Glutamatergic neuron (in vitro differentiated cells): ENCODE data around the gene NAP1L4. TPM values are rescaled to one million over a fixed set of nuclear protein-coding genes. Genes with fewer than 3 reads are reported as not detected.

Experiments
- DNase-seq: peaks from one replicate; pipeline ENCODE4 v3.0.0; 2022
- H3K27ac Mint-ChIP-seq: one replicate; pipeline ENCODE4 v1.8.0; 2020; ENCODE audit warnings: mild to moderate bottlenecking, mixed read lengths, inconsistent platforms; ENCODE audit not compliant: unreplicated experiment
- H3K27me3 Mint-ChIP-seq: one replicate; pipeline ENCODE4 v1.8.0; 2020; ENCODE audit warnings: mild to moderate bottlenecking, moderate library complexity, mixed read lengths, inconsistent platforms; ENCODE audit not compliant: unreplicated experiment
- H3K36me3 Mint-ChIP-seq: one replicate; pipeline ENCODE4 v1.8.0; 2020; ENCODE audit warnings: mild to moderate bottlenecking, mixed read lengths, inconsistent platforms; ENCODE audit not compliant: unreplicated experiment
- H3K4me1 Mint-ChIP-seq: one replicate; pipeline ENCODE4 v1.8.0; 2020; ENCODE audit warnings: mild to moderate bottlenecking, low read depth, mixed read lengths, inconsistent platforms; ENCODE audit not compliant: unreplicated experiment
- H3K4me3 Mint-ChIP-seq: one replicate; pipeline ENCODE4 v1.8.0; 2020; ENCODE audit warnings: mild to moderate bottlenecking, mixed read lengths, inconsistent platforms; ENCODE audit not compliant: unreplicated experiment
- H3K9me3 Mint-ChIP-seq: one replicate; pipeline ENCODE4 v1.8.0; 2020; ENCODE audit warnings: mild to moderate bottlenecking, moderate library complexity, mixed read lengths, inconsistent platforms; ENCODE audit not compliant: unreplicated experiment
- CTCF ChIP-seq: fragments of 200-600 bp; sonication (generic); IDR thresholded peaks from one replicate; pipeline ENCODE4 v1.5.0; 2021; ENCODE audit not compliant: partially characterized antibody, unreplicated experiment
- total RNA-seq: library from RNA; stranded (reverse); fragmentation: NEBNext Ultra II Directional; extraction: Animal tissue kit (Norgen Biotek cat#: 25700); gene quantifications from one replicate; pipeline ENCODE4 v1.2.1, GENCODE V29; 2021; ENCODE audit not compliant: unreplicated experiment

The NAP1L4 gene
- total RNA-seq, 1 donor from 2014 or later: 209 TPM

- no peak for TF ChIP-seq CTCF
- peak overlapping the region; percentile 88 for H3K27ac Mint-ChIP-seq
- peaks cover 2% of the 10 kb centered on the region for H3K9me3 Mint-ChIP-seq
- no peaks in the 10 kb centered on the region for H3K36me3 Mint-ChIP-seq
- H3K27me3 Mint-ChIP-seq: peaks cover 7% of the 10 kb centered on the region
- peak overlapping the region; percentile 65 for H3K4me3 Mint-ChIP-seq
- H3K4me1 Mint-ChIP-seq: peaks cover 32% of the 10 kb centered on the region
- DNase-seq: peak; percentile 86
Measured at GRCh38 chr11:2945031-2945756, 46.9 kb downstream of the NAP1L4 start.

- Mint-ChIP-seq H3K4me3 (no peak overlapping the region), H3K27me3 (peaks cover 9% of the 10 kb centered on the region), H3K9me3 (peaks cover 2% of the 10 kb centered on the region), H3K27ac (peak overlapping the region; percentile 88), H3K4me1 (peaks cover 32% of the 10 kb centered on the region), H3K36me3 (peaks cover 3% of the 10 kb centered on the region)
- TF ChIP-seq CTCF: no peak
- no peak for DNase-seq
Measured at GRCh38 chr11:2944530-2944929, 47.6 kb downstream of the NAP1L4 start.

GRCh38 chr11:2943711-2944118, 48.4 kb downstream of the NAP1L4 start:
- H3K27ac Mint-ChIP-seq: no peak overlapping the region
- H3K4me1 Mint-ChIP-seq: peaks cover 32% of the 10 kb centered on the region
- H3K4me3 Mint-ChIP-seq: no peak overlapping the region
- H3K27me3 Mint-ChIP-seq: peaks cover 9% of the 10 kb centered on the region
- no peak for DNase-seq
- H3K9me3 Mint-ChIP-seq: peaks cover 3% of the 10 kb centered on the region
- TF ChIP-seq CTCF: no peak
- peaks cover 9% of the 10 kb centered on the region for H3K36me3 Mint-ChIP-seq

- Mint-ChIP-seq H3K9me3 (peaks cover 7% of the 10 kb centered on the region), H3K36me3 (peaks cover 15% of the 10 kb centered on the region), H3K4me1 (peaks cover 32% of the 10 kb centered on the region), H3K27me3 (peaks cover 9% of the 10 kb centered on the region), H3K4me3 (no peak overlapping the region), H3K27ac (no peak overlapping the region)
- no peak for DNase-seq
- no peak for TF ChIP-seq CTCF
Measured at GRCh38 chr11:2942872-2943710, 49.0 kb downstream of the NAP1L4 start.

- no peak overlapping the region for H3K27ac Mint-ChIP-seq
- H3K27me3 Mint-ChIP-seq: peaks cover 9% of the 10 kb centered on the region
- H3K4me1 Mint-ChIP-seq: peaks cover 25% of the 10 kb centered on the region
- no peak overlapping the region for H3K4me3 Mint-ChIP-seq
- H3K9me3 Mint-ChIP-seq: peaks cover 10% of the 10 kb centered on the region
- no peak for DNase-seq
- peaks cover 19% of the 10 kb centered on the region for H3K36me3 Mint-ChIP-seq
- no peak for TF ChIP-seq CTCF
Measured at GRCh38 chr11:2942447-2942846, 49.7 kb downstream of the NAP1L4 start.
